GM12872 (cell line): ENCODE measurements around the gene PRR36.

Experiments
- CTCF ChIP-seq: IDR thresholded peaks from 3 replicates; pipeline ENCODE4 v1.5.1; 2011; ENCODE audit warnings: low read depth, mild to moderate bottlenecking, low read length, moderate library complexity; ENCODE audit not compliant: insufficient read depth

The PRR36 gene

GRCh38 chr19:7910321-7911161, 36.4 kb upstream of the PRR36 start:
- no peak for TF ChIP-seq CTCF

- TF ChIP-seq CTCF, result no peak
These were observed 35.4 kb upstream of the PRR36 start for GRCh38 chr19:7909471-7910067.

GRCh38 chr19:7908742-7909461, 34.7 kb upstream of the PRR36 start:
- no peak for TF ChIP-seq CTCF

- no peak for TF ChIP-seq CTCF
These were observed 34.0 kb upstream of the PRR36 start for GRCh38 chr19:7908078-7908699.

GRCh38 chr19:7907544-7907943, 33.4 kb upstream of the PRR36 start:
- no peak for TF ChIP-seq CTCF

GRCh38 chr19:7907122-7907521, 32.9 kb upstream of the PRR36 start:
- TF ChIP-seq CTCF, result no peak

- TF ChIP-seq CTCF, result no peak
These were observed 31.7 kb upstream of the PRR36 start for GRCh38 chr19:7905859-7906258.
